ENCODE results near the gene HPGDS.
"Not testable (repeated sequence)": the region's sequence is repeated elsewhere in the genome, so short reads cannot be mapped to it uniquely, and the experiment has no call there.

The HPGDS gene

DNA sequence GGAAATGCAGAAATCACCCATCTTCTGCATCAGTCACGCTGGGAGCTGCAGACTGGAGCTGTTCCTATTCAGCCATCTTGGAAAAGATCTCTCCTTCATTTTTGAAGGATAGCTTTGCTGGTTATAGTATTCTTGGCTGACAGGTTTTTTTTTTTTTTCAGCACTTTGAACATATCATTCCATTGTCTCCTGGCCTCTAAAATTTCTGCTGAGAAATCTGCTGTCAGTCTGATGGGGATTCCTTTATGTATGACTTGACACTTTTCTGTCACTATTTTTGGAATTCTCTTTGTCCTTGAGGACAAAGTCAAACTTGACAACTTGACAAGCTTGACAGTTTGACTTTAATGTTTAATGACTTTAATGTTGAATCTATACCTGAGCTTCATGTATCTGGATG is 16.8 kb downstream of the HPGDS start:
- DNase-seq (ENCODE audit: low read depth in 2 of 2) = no peak

- DNase-seq (ENCODE audit: low read depth in 2 of 2) = not testable (repeated sequence)
Measured at GRCh38 chr4:94319927-94320326, 22.7 kb downstream of the HPGDS start.

DNA sequence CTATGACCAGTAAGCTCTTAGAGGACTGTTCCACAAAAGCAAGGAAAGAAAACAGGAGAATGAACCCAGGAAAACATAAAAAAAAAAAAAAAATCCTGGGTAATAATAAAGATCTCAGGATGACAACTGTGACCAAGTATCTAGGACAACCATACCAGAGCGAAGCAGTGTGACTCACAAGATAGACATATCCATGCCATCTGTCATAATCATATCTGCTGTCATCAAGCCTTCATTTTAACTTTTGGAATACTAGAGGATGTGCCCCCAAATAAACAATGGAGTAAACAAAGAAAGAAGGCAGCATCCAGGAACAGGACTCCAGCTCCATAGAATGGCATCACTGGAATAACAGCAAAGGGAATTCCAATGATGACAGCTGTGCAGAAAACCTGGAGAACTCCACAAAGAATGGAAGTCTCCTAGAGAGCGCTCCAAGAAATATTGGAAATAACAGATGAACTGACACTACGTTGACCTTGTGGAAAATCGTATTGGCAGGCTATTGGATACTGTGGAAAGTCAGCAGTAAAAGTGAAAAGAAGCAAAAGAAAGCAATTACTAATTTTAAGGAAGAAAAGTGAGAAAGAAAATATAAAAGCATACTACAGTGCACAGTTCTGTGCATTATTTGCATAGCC is 35.3 kb downstream of the HPGDS start:
- no peak for DNase-seq (ENCODE audit: low read depth in 2 of 2)

DNA sequence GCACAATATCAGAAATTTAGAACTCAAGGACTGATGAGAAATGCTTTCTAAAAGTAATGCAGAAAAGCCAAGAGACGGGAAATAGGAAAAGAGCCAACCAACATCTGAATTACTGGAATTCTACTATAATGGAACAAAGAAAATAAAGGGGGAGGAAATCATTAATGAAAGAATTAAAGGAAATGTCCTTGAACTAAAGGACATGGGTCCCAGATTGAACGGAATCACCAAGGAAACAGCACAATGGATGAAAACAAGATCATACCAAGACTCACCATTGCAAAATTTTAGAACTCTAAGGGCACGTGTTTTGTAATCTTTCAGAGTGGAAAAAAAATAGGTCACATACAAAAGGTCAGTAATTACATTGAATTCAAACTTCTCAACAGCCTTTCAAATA is 35.9 kb downstream of the HPGDS start:
- DNase-seq (ENCODE audit: low read depth in 2 of 2) = no peak

- no peak for DNase-seq (ENCODE audit: low read depth in 2 of 2)
Measured at GRCh38 chr4:94305466-94306225, 37.0 kb downstream of the HPGDS start.

DNA sequence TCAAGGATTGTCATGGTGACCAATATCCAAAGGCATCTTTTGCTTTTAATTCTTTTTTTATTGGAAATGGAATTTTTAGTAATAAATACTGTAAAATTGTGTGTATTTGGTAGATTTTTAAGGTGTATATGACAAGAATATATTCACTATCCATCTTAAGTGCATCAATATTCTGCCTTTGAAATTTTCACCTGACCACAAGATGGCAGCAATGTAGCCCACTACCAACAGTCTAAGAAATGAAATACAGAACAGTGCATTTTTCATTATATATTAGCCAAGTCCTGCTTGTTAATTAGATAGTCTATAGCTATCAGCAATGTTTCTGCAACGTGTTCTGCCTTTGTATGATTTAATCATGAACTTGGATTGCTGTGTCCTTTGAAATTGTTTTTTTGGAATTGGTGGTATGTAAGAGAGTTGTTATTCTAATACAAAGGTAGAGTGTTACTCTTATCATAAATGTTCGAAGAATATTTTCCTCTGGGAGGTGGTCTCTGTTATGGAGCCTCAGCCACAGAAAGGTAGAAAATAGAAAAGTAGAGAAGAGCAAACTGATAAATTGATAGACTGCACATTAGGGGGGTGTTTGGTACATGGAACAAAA is 38.2 kb downstream of the HPGDS start:
- DNase-seq (ENCODE audit: low read depth in 2 of 2) = no peak

DNA sequence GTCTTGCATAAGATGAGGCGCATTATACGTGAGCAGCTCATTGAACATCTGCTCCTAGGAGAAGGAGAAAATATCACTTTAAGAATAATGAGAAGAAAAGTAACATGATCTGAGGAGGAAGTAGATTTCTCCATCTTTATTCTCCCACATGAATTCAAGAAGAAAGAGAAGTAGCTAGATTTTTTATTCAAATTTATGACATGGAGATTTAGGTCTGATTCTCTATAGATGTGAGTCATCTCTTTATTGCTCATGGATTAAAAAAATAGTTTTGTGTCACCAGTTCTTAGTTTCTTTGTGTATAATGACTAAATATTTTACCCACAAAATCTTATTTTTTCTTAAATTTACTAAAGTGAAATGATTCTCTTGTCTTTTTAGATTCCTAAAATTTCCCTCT is 40.4 kb downstream of the HPGDS start:
- no peak for DNase-seq (ENCODE audit: low read depth in 2 of 2)

DNA sequence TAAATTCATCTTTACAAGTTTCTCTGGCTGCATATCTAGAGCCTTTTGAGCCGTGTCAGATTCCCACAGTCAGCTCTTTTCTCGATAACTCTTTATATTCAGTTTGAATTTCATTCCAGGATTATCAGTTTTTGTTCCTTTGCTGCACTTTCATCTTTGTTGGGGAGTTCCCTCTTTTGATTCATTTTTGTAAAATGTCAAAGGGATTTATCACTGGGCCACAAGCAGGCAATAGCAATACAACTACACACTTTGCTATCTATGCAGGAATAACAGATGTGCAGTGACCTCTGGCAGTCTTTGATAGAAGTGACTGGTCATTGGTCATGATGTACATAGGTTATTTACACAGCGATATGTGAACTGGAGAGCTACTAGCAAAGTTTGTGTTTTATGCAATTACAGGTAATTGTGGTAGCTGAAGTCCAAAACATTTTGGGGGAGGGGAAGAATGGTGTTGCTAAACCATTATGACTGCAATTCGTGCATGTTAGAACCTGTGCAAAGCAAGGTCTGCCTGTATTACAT is 43.8 kb downstream of the HPGDS start:
- DNase-seq (ENCODE audit: low read depth in 2 of 2) = no peak

DNA sequence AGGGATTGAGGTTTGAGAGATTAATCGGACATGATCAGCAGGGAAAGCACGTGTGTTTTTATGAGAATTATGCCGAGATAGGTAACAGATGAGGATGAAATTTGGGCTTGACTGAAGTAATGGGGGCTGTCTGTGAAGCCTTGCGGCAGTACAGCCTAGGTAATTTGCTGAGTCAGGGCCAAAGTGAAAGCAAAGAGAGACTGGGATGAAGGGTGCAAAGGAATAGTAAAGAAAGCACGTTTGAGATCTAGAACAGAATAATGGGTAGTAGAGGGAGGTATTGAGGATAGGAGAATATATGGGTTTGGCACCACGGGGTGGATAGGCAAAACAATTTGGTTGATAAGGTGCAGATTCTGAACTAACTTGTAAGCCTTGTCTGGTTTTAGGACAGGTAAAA is 47.2 kb downstream of the HPGDS start:
- not testable (repeated sequence) for DNase-seq (ENCODE audit: low read depth in 2 of 2)

DNA sequence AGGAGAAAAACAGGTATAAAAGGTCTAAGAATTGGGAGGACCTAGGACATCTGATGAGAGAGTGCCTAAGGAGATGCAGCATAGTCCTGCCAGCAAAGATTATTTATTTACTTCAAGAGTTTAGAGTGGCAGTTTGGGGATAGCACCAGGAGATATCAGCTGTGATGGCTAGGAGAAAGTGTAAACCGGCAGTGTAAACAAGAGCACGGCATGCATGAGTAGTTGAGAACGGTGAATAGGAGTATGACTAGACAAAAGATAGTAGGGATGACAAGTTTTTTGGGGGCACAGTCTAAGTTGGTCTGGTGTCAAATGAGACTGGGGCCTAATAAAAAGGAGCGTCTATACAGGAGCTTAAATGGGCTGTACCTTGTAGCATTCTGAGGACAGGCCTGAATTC is 48.7 kb downstream of the HPGDS start:
- not testable (repeated sequence) for DNase-seq (ENCODE audit: low read depth in 2 of 2)

DNA sequence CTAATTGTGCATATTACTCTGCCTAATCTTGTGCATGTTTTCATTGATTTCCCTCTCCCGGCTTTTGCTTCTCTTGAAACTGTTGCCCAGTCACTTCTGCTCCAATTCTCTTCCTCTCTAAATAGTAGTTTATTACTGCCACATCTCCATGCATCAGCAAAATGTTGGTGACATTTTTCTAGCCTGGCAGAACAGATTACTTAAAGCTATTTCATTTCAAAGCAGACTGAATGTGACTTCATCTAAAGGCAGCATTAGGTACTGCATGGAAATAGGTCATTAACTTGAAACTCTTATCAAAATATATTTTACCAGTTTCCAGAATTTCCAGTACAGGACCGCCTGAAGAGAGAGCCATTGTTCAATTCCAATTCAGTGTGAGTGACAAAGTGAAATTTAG is 52.4 kb downstream of the HPGDS start:
- no peak for DNase-seq (ENCODE audit: low read depth in 2 of 2)

- DNase-seq (ENCODE audit: low read depth in 2 of 2) = no peak
Measured at GRCh38 chr4:94285666-94286065, 57.0 kb downstream of the HPGDS start.

DNA sequence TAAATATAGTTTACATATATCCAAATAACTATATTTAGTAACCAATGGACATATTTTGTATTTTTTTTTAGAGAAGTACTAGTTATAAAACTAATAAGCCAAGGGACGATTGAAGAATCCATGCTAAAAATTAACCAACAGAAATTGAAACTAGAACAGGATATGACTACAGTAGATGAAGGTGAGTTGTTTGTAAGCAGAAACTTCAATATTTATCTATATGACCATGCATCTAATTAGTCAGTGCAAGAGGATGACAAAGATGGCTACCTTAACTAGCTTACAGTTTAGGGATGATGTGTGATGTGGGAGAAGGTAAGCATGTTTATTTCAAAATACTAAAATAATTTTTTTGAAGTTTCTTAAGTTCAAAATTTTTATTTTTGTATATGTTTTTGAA is 57.7 kb downstream of the HPGDS start:
- no peak for DNase-seq (ENCODE audit: low read depth in 2 of 2)

DNA sequence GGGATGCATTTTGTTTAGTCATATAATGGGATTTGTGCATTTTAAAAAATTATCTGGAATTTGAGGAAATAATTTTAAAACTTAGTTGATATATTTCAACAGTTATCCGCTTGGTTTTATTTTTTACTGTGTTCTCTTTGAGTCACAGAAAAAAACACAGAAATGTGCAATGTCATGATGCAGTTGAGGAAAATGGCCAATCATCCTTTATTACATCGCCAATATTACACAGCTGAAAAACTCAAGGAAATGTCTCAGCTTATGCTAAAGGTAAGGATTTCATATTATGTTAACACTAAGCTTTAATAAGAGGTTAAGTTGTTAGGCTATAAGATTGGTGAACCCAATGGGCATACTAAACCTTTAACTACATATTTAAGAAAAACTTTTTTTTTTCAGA is 63.9 kb downstream of the HPGDS start:
- DNase-seq (ENCODE audit: low read depth in 2 of 2) = no peak

GRCh38 chr4:94277534-94277933 is 65.1 kb downstream of the HPGDS start:
- DNase-seq (ENCODE audit: low read depth in 2 of 2) = no peak

DNA sequence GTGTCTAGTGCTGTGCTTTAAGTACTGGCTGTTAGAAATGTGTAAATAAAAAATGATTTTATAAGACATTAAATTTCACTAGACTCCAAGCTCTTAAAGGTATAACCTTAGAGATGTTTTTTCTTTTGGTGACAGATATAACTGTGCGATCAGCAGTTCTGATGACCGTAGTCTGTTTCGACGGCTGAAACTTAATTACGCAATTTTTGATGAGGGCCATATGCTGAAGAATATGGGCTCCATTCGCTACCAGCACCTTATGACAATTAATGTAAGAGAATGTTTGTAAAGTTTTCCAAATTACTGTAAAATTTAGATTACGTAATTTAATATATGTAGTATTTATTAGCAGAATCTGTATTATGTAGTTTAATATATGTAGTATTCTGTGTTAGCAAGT is 66.4 kb downstream of the HPGDS start:
- DNase-seq (ENCODE audit: low read depth in 2 of 2) = no peak

DNA sequence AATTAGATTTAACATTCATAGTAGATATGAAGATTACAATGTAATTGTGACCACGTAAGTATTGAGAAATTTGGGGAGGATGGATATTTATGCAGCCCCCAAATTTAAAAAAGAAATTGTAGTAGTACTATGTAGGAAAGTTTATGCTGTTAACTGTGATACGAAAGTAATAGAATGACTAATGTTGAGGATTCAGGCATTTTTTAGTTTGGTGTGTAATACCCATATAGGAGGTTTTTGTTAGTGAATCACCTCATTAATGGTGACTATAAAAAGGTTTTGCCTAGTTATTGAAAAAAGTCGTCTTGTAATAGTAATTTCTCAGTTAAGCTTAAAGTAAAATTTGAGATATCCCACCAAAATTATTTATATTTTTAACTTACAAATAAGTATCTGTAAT is 67.7 kb downstream of the HPGDS start:
- DNase-seq (ENCODE audit: low read depth in 2 of 2) = no peak

DNA sequence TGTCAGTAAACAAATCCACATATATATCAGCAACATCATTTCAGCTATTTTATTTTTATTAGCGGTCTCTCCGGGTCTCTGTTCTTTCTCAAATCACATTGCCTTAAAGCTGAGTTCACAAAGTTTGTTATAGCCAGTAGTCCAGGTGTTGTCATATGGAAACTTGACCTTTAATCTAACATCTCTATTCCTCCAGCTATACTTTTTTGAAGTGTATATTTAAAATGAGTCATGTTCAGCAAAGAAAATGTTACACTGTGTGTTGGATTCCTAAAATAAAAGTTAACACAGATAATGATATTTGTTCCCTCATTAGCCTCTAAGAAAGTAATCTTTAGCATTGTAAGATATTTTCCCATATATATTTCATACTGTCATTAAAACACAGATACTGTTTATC is 71.4 kb downstream of the HPGDS start:
- DNase-seq (ENCODE audit: low read depth in 2 of 2) = no peak

- DNase-seq (ENCODE audit: low read depth in 2 of 2) = no peak
Measured at GRCh38 chr4:94267037-94267436, 75.6 kb downstream of the HPGDS start.

DNA sequence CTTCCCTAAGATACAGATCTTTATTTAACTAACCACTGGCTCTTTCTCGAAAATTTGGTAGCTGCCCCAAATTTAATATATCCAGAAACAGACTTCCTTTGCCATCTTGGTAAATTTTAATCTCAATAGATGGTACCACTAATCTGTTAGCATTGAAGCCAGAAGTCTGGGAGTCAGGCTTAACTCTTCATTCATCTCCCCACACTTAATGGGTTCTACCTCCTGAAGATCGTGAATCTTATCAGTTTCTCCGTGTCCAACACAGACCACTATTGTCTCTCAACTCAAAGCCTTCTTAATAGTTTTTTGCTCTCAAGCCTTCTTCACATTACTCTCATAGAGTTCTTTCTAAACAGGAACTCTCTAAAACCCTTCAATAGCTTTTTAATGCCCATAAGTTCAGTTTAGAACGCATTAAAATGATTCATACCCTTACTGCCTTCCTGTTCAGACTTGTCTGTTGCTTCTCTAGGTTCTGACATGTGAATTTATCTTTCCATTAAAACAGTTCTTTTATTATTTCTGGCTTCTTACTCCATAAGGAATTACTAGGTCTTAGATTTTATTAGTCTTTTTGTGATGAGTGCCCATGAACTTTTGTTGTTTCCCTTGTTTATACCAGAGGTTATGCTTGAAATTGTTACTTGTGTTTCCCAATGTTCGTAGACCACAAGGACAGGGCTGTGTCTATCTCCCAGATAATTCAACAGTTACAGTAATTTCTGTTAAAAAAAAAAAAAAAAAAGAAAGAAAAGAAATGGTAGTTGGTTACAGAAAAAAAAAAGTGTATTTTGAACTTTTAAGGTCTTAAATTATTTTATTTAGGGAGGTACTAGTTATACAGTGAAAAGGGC is 80.2 kb downstream of the HPGDS start:
- no peak for DNase-seq (ENCODE audit: low read depth in 2 of 2)

DNA sequence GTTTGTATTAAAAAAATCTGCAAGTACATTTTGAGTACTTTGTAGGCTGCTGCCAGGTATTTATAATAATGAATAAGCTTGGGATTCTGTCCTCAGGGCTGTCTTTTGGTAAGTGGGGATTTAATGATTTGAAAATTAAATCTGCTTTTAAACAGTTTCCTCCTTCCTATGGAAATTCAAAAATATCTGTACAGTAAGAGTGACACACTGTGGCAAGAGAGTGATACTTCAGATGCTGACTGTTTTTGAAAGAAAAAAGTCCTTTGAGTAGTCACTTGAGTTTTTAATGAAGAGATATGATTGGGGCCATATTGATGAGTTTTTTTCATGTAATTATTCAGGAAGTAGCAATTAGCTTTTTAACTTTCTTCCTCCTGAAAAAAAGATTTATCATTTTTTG is 85.8 kb downstream of the HPGDS start:
- no peak for DNase-seq (ENCODE audit: low read depth in 2 of 2)

DNA sequence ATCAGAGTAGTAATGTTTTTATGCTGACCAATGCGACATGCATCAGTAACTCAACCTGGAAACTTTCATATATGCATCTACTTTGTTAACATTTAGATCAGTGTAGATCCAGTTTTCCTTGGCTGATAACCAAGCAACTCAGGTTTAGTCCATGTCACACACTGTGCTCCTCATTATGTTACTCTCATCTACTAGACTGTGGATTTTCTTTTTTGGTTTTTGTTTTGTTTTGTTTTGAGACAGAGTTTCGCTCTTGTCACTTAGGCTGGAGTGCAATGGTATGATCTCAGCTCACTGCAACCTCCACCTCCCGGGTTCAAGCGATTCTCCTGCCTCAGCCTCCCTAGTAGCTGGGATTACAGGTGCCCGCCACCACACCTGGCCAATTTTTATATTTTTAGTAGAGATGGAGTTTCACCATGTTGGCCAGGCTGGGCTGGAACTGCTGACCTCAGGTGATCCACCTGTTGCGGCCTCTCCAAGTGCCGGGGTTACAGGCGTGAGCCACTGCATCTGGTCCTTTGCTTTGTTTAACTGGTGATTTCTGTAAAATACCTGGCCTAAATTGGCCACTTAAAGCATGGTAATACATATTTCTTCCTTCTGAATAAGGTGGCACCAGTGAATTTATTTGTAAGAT is 86.4 kb downstream of the HPGDS start:
- DNase-seq (ENCODE audit: low read depth in 2 of 2) = no peak
